ENCODE data around the gene GJB3. TPM values are rescaled to one million over a fixed set of nuclear protein-coding genes. Genes with fewer than 3 reads are reported as not detected.
"Not testable (repeated sequence)": the region's sequence is repeated elsewhere in the genome, so short reads cannot be mapped to it uniquely, and the experiment has no call there.

The GJB3 gene
- total RNA-seq, 1 experiment from 2014 or later = 89.9 TPM

- BruUV-seq (replicated peaks) = no TSS peak
- H3K4me1 ChIP-seq (ENCODE audit: insufficient read depth, low read length) = 0 out of 2 replicates have a peak, but pooled peaks cover 7% of the 10 kb centered on the region
- no peaks in the 10 kb centered on the region for H3K27me3 ChIP-seq (ENCODE audit: low read length)
- no peak overlapping the region for H3K9ac ChIP-seq (ENCODE audit: low read length)
- no peaks in the 10 kb centered on the region for H3K9me2 ChIP-seq (replicated peaks; ENCODE audit: low read length)
- no peaks in the 10 kb centered on the region for H4K20me1 ChIP-seq (ENCODE audit: low read length)
- ATAC-seq (no peak), DNase-seq (no peak)
- H3K4me2 ChIP-seq (ENCODE audit: low read length) = no peak overlapping the region
- CTCF ChIA-PET = no interaction called here
- POLR2A ChIA-PET (ENCODE audit: unreplicated experiment) = no interaction called here
- intact Hi-C loops (cut with micrococcal nuclease) = no loop called here
- no peaks in the 10 kb centered on the region for H3F3A ChIP-seq (ENCODE audit: low read length, unreplicated experiment)
- no peaks in the 10 kb centered on the region for H3K79me2 ChIP-seq (ENCODE audit: low read length)
- no peaks in the 10 kb centered on the region for H3K36me3 ChIP-seq (ENCODE audit: low read depth, low read length)
- no peaks in the 10 kb centered on the region for H3K9me3 ChIP-seq (ENCODE audit: low read length)
- no peak for TF ChIP-seq EZH2 (IDR thresholded peaks at IDR 0.05; ENCODE audit: low read length, unreplicated experiment)
- TF ChIP-seq CTCF (conservative IDR thresholded peaks at IDR 0.05; ENCODE audit: low read depth, low read length) = no peak
- no peak for TF ChIP-seq EZH2phosphoT487 (IDR thresholded peaks at IDR 0.05; ENCODE audit: borderline replicate concordance, low read length)
- H3K4me3 ChIP-seq (ENCODE audit: low read length) = no peak overlapping the region
- H2AFZ ChIP-seq (ENCODE audit: low read length) = no peak overlapping the region
- no peak overlapping the region for H3K27ac ChIP-seq (ENCODE audit: low read length)
These were observed 27.2 kb downstream of the GJB3 start for GRCh38 chr1:34808051-34808810.

GRCh38 chr1:34810781-34811180, 29.8 kb downstream of the GJB3 start:
- H3K4me1 ChIP-seq (ENCODE audit: insufficient read depth, low read length); H3K79me2 ChIP-seq (ENCODE audit: low read length); H3K9ac ChIP-seq (ENCODE audit: low read length); H3K9me3 ChIP-seq (ENCODE audit: low read length); DNase-seq; CTCF ChIA-PET; BruUV-seq (replicated peaks); intact Hi-C loops (cut with micrococcal nuclease); H3K27ac ChIP-seq (ENCODE audit: low read length); H3K4me3 ChIP-seq (ENCODE audit: low read length); H3F3A ChIP-seq (ENCODE audit: low read length, unreplicated experiment); H3K36me3 ChIP-seq (ENCODE audit: low read depth, low read length); H3K27me3 ChIP-seq (ENCODE audit: low read length); H4K20me1 ChIP-seq (ENCODE audit: low read length); H3K9me2 ChIP-seq (replicated peaks; ENCODE audit: low read length); ATAC-seq; H3K4me2 ChIP-seq (ENCODE audit: low read length); H2AFZ ChIP-seq (ENCODE audit: low read length); POLR2A ChIA-PET (ENCODE audit: unreplicated experiment): not testable (repeated sequence)

GRCh38 chr1:34816332-34816731, 35.3 kb downstream of the GJB3 start:
- ATAC-seq = no peak

More at GRCh38 chr1:34816332-34816731, 35.3 kb downstream of the GJB3 start:
- H3K4me3 ChIP-seq (ENCODE audit: low read length) = no peak overlapping the region
- H3K9me3 ChIP-seq (ENCODE audit: low read length) = no peaks in the 10 kb centered on the region
- H3K27me3 ChIP-seq (ENCODE audit: low read length) = no peaks in the 10 kb centered on the region
- no peaks in the 10 kb centered on the region for H3F3A ChIP-seq (ENCODE audit: low read length, unreplicated experiment)
- H3K36me3 ChIP-seq (ENCODE audit: low read depth, low read length) = no peaks in the 10 kb centered on the region
- no TSS peak for BruUV-seq (replicated peaks)
- TF ChIP-seq CTCF (conservative IDR thresholded peaks at IDR 0.05; ENCODE audit: low read depth, low read length) = no peak
- no peak for TF ChIP-seq EZH2phosphoT487 (IDR thresholded peaks at IDR 0.05; ENCODE audit: borderline replicate concordance, low read length)
- no peak for TF ChIP-seq EZH2 (IDR thresholded peaks at IDR 0.05; ENCODE audit: low read length, unreplicated experiment)
- H4K20me1 ChIP-seq (ENCODE audit: low read length) = no peaks in the 10 kb centered on the region
- H3K9ac ChIP-seq (ENCODE audit: low read length) = no peak overlapping the region
- H3K9me2 ChIP-seq (replicated peaks; ENCODE audit: low read length) = no peaks in the 10 kb centered on the region
- intact Hi-C loops (cut with micrococcal nuclease) = no loop called here
- H2AFZ ChIP-seq (ENCODE audit: low read length) = no peak overlapping the region
- no peak overlapping the region for H3K27ac ChIP-seq (ENCODE audit: low read length)
- H3K4me2 ChIP-seq (ENCODE audit: low read length) = no peak overlapping the region
- POLR2A ChIA-PET (ENCODE audit: unreplicated experiment) = interaction anchor here (0.7 kb wide), 1 partner anchor 586 kb away, joined by 6 read pairs; no protein-coding TSS in a partner anchor
- no peak for DNase-seq
- no peaks in the 10 kb centered on the region for H3K4me1 ChIP-seq (ENCODE audit: insufficient read depth, low read length)
- H3K79me2 ChIP-seq (ENCODE audit: low read length) = no peaks in the 10 kb centered on the region
- CTCF ChIA-PET = interaction anchor here (0.5 kb wide), 1 partner anchor 25 kb away, joined by 3 read pairs; no protein-coding TSS in a partner anchor

Data from PC-3 (cell line).